H1 (cell line): ENCODE results near the gene TP63. TPM values are rescaled to one million over a fixed set of nuclear protein-coding genes. Genes with fewer than 3 reads are reported as not detected.

ENCODE experiments used
- ATF2 ChIP-seq: IDR thresholded peaks from 2 replicates; pipeline ENCODE4 v1.6.1; 2012; ENCODE audit warnings: low read length, inconsistent platforms
- CHD7 ChIP-seq: fragments of 300-600 bp; sonication (generic); IDR thresholded peaks from 2 replicates; pipeline ENCODE4 v1.7.1; 2012; ENCODE audit warnings: low read length, moderate library complexity, mild to moderate bottlenecking, inconsistent platforms; ENCODE audit not compliant: insufficient replicate concordance
- CREB1 ChIP-seq: IDR thresholded peaks from 2 replicates; pipeline ENCODE4 v1.6.1; 2012; ENCODE audit warnings: inconsistent platforms
- JUN ChIP-seq: IDR thresholded peaks from 2 replicates; pipeline ENCODE4 v1.6.1; 2011; ENCODE audit warnings: low read depth, mild to moderate bottlenecking, improper control_type of control experiment, low read length
- KDM1A ChIP-seq: fragments of 200-600, 300-600 bp; sonication (generic); IDR thresholded peaks from 2 replicates; pipeline ENCODE4 v1.7.1; 2016; ENCODE audit warnings: mild to moderate bottlenecking, low read length, borderline replicate concordance
- KDM5A ChIP-seq: fragments of 200-600 bp; IDR thresholded peaks from 2 replicates; pipeline ENCODE4 v1.7.1; 2012; ENCODE audit warnings: mild to moderate bottlenecking, low read length, inconsistent platforms, mixed read lengths
- POU5F1 ChIP-seq: IDR thresholded peaks from 2 replicates; pipeline ENCODE4 v1.6.1; 2011; ENCODE audit warnings: low read depth, mild to moderate bottlenecking, low read length, moderate library complexity
- SIX5 ChIP-seq: IDR thresholded peaks from 2 replicates; pipeline ENCODE4 v1.6.1; 2011; ENCODE audit warnings: mild to moderate bottlenecking, low read depth, low read length
- SP2 ChIP-seq: IDR thresholded peaks from 2 replicates; pipeline ENCODE4 v1.6.1; 2012; ENCODE audit warnings: mild to moderate bottlenecking, low read length, inconsistent platforms
- SRF ChIP-seq: IDR thresholded peaks from 2 replicates; pipeline ENCODE4 v1.6.1; 2011; ENCODE audit warnings: mild to moderate bottlenecking, low read depth, low read length, moderate library complexity
- SUZ12 ChIP-seq: fragments of 200-600 bp; sonication (generic); IDR thresholded peaks from 2 replicates; pipeline ENCODE4 v1.6.1; 2012; ENCODE audit warnings: mild to moderate bottlenecking, inconsistent platforms, low read length, moderate library complexity, mixed read lengths
- polyA plus RNA-seq, 7 experiments: library from polyadenylated mRNA; depleted of rRNA in 3 of 7; stranded (reverse) in 5 of 7; unstranded in 2 of 7; fragments of >200 nt in 5 of 7; fragments of 200-250 nt in 2 of 7; gene quantifications; 1 replicate in 5 of 7; 2 replicates in 1 of 7; 4 replicates in 1 of 7; pipeline versions ENCODE4 v1.2.1 to v1.2.3, GENCODE V29; 2011 to 2013; ENCODE audit warnings: missing spikeins in 2 of 7, mixed read lengths in 2 of 7
- total RNA-seq: library from RNA; stranded (reverse); fragmentation: NEBNext Ultra II Directional; extraction: Animal tissue kit (Norgen Biotek cat#: 25700); gene quantifications from 2 replicates; pipeline ENCODE4 v1.2.1, GENCODE V29; 2021

TP63 gene
- total and polyA plus RNA-seq, 2 of the 8 experiments (the other 6 are each of a cell fraction or from before 2014, with no cell fraction given): not detected

GRCh38 chr3:189624130-189624529 is 7.1 kb upstream of the TP63 start (continued):
- TF ChIP-seq CHD7 (no peak), CREB1 (no peak), JUN (no peak), ATF2 (no peak), POU5F1 (no peak), SUZ12 (no peak), KDM5A (no peak), SRF (no peak), KDM1A (no peak), SP2 (no peak), SIX5 (no peak)
